GM23248 (cell line): ENCODE measurements around the gene STYXL2. TPM values are rescaled to one million over a fixed set of nuclear protein-coding genes. Genes with fewer than 3 reads are reported as not detected.

Source experiments
- DNase-seq: peaks from one replicate; pipeline ENCODE4 v3.0.0-alpha.2; 2015
- H2AFZ ChIP-seq: fragments of 200-600 bp; sonication (generic); 2 replicates; pipeline ENCODE4 v1.6.1; 2016; ENCODE audit warnings: antibody characterized with exemption
- H3F3A ChIP-seq: fragments of 200-600 bp; sonication (generic); 2 replicates; pipeline ENCODE4 v1.6.1; 2016; ENCODE audit warnings: mild to moderate bottlenecking, antibody characterized with exemption, mixed run types; ENCODE audit not compliant: insufficient read depth
- H3K27ac ChIP-seq: fragments of 200-600 bp; sonication (generic); 2 replicates; pipeline ENCODE4 v1.5.1; 2016; ENCODE audit warnings: mild to moderate bottlenecking
- H3K27me3 ChIP-seq: fragments of 200-600 bp; sonication (generic); replicated peaks from 2 replicates; pipeline ENCODE4 v1.6.1; 2016; ENCODE audit warnings: mild to moderate bottlenecking; ENCODE audit not compliant: insufficient read depth
- H3K36me3 ChIP-seq: fragments of 200-600 bp; sonication (generic); 2 replicates; pipeline ENCODE4 v1.6.1; 2016; ENCODE audit warnings: low read depth, mild to moderate bottlenecking
- H3K4me1 ChIP-seq: fragments of 200-600 bp; sonication (generic); 2 replicates; pipeline ENCODE4 v1.6.1; 2016; ENCODE audit warnings: mild to moderate bottlenecking; ENCODE audit not compliant: insufficient read depth
- H3K4me2 ChIP-seq: fragments of 200-600 bp; sonication (generic); one replicate; pipeline ENCODE4 v1.6.1; 2016; ENCODE audit warnings: mild to moderate bottlenecking; ENCODE audit not compliant: unreplicated experiment
- H3K4me3 ChIP-seq: fragments of 200-600 bp; sonication (generic); 2 replicates; pipeline ENCODE4 v1.5.1; 2016; ENCODE audit warnings: mild to moderate bottlenecking
- H3K79me2 ChIP-seq: fragments of 200-600 bp; sonication (generic); 2 replicates; pipeline ENCODE4 v1.6.1; 2016; ENCODE audit warnings: mild to moderate bottlenecking; ENCODE audit not compliant: insufficient read depth
- H3K9ac ChIP-seq: fragments of 200-600 bp; sonication (generic); 2 replicates; pipeline ENCODE4 v1.6.1; 2016; ENCODE audit warnings: mild to moderate bottlenecking
- H3K9me2 ChIP-seq: fragments of 200-600 bp; sonication (generic); 2 replicates; pipeline ENCODE4 v1.6.1; 2016; ENCODE audit warnings: mixed run types, mild to moderate bottlenecking, moderate library complexity; ENCODE audit not compliant: insufficient read depth
- H3K9me3 ChIP-seq: fragments of 200-600 bp; sonication (generic); one replicate; pipeline ENCODE4 v1.6.1; 2017; ENCODE audit warnings: low read depth
- H4K20me1 ChIP-seq: fragments of 200-600 bp; sonication (generic); 2 replicates; pipeline ENCODE4 v1.6.0; 2016; ENCODE audit not compliant: insufficient read depth
- EZH2 ChIP-seq: fragments of 200-600 bp; sonication (generic); IDR thresholded peaks from 2 replicates; pipeline ENCODE4 v1.6.1; 2018; ENCODE audit warnings: antibody characterized with exemption, mild to moderate bottlenecking; ENCODE audit not compliant: insufficient read depth, poor library complexity, severe bottlenecking
- EZH2phosphoT487 ChIP-seq: fragments of 200-600 bp; sonication (generic); IDR thresholded peaks from 2 replicates; pipeline ENCODE4 v1.6.1; 2018; ENCODE audit warnings: antibody characterized with exemption, moderate library complexity, mild to moderate bottlenecking, low read depth; ENCODE audit not compliant: insufficient read depth
- WGBS, 2 experiments: methylation state at CpG; one replicate each; pipeline ENCODE4 v1.1.6; 2015 to 2017; ENCODE audit warnings: low lambda C conversion rate in 2 of 2, low coverage in 1 of 2; ENCODE audit errors: missing lambda C conversion rate in 2 of 2; 5-methylcytosine and 5-hydroxymethylcytosine counted together
- in situ Hi-C: fragments of 300-500 bp; cut with MboI; formaldehyde crosslinking; loops from 2 replicates; pipeline ENCODE4 v1.15.0; 2020
- polyA plus RNA-seq: library from polyadenylated mRNA; unstranded; fragments of >200 nt; fragmentation: Nextera tagmentation; extraction: Ambion mirVana; gene quantifications from 2 replicates; pipeline ENCODE4 v1.2.1, GENCODE V29; 2016
- total RNA-seq: library from RNA; depleted of rRNA; stranded (reverse); fragments of >200 nt; shearing (Covaris generic); gene quantifications from 2 replicates; pipeline ENCODE4 v1.2.3, GENCODE V29; 2014

The STYXL2 gene
- total and polyA plus RNA-seq, 2 experiments from 2014 or later, result not detected

GRCh38 chr1:167071286-167071685 is 22.6 kb upstream of the STYXL2 start:
- no peak overlapping the region for H3K4me3 ChIP-seq
- H3K9ac ChIP-seq, result no peak overlapping the region
- in situ Hi-C loops, result no loop called here
- H3F3A ChIP-seq, result no peaks in the 10 kb centered on the region
- no peak for DNase-seq
- no peaks in the 10 kb centered on the region for H3K9me2 ChIP-seq
- no peak overlapping the region for H3K4me2 ChIP-seq
- no peak for TF ChIP-seq EZH2
- TF ChIP-seq EZH2phosphoT487, result no peak
- H3K9me3 ChIP-seq, result no peaks in the 10 kb centered on the region
- H3K27ac ChIP-seq, result no peak overlapping the region
- H3K79me2 ChIP-seq, result no peaks in the 10 kb centered on the region
- no peaks in the 10 kb centered on the region for H3K36me3 ChIP-seq
- no peaks in the 10 kb centered on the region; the same call in 1 of the 2 replicates for H3K27me3 ChIP-seq
- no peaks in the 10 kb centered on the region for H3K4me1 ChIP-seq
- no peak overlapping the region for H2AFZ ChIP-seq
- WGBS, 2 experiments, result 73 to 80% methylated on average over 8 of the region's 8 CpGs
- no peaks in the 10 kb centered on the region for H4K20me1 ChIP-seq

- DNase-seq, result no peak
- H2AFZ ChIP-seq, result no peak overlapping the region
- no peaks in the 10 kb centered on the region for H3K79me2 ChIP-seq
- H3K4me1 ChIP-seq, result no peaks in the 10 kb centered on the region
- no peaks in the 10 kb centered on the region for H3K9me2 ChIP-seq
- no peak for TF ChIP-seq EZH2
- no peak for TF ChIP-seq EZH2phosphoT487
- WGBS, 2 experiments, result 59 to 61% methylated on average over 8 of the region's 8 CpGs
- no peaks in the 10 kb centered on the region for H3F3A ChIP-seq
- H3K4me3 ChIP-seq, result no peak overlapping the region
- H3K36me3 ChIP-seq, result no peaks in the 10 kb centered on the region
- no peaks in the 10 kb centered on the region for H4K20me1 ChIP-seq
- no peak overlapping the region for H3K9ac ChIP-seq
- in situ Hi-C loops, result loop anchor here (25.0 kb wide), 1 partner anchor 611 kb away; no protein-coding TSS in a partner anchor
- peaks cover 11% of the 10 kb centered on the region; the same call in 1 of the 2 replicates for H3K27me3 ChIP-seq
- no peak overlapping the region for H3K4me2 ChIP-seq
- H3K9me3 ChIP-seq, result no peaks in the 10 kb centered on the region
- H3K27ac ChIP-seq, result no peak overlapping the region
Observed at GRCh38 chr1:167076136-167076710, 17.7 kb upstream of the STYXL2 start.

- Histone ChIP-seq H3K4me1 (no peaks in the 10 kb centered on the region), H3K27ac (no peak overlapping the region), H3K9me3 (no peaks in the 10 kb centered on the region), H4K20me1 (no peaks in the 10 kb centered on the region), H2AFZ (no peak overlapping the region), H3K36me3 (no peaks in the 10 kb centered on the region), H3K4me3 (no peak overlapping the region), H3K9ac (no peak overlapping the region), H3K4me2 (no peak overlapping the region), H3K9me2 (no peaks in the 10 kb centered on the region), H3K27me3 (peaks cover 19% of the 10 kb centered on the region), H3F3A (no peaks in the 10 kb centered on the region), H3K79me2 (no peaks in the 10 kb centered on the region)
- no peak for DNase-seq
- in situ Hi-C loops, result loop anchor here (25.0 kb wide), 1 partner anchor 610 kb away; no protein-coding TSS in a partner anchor
- WGBS, 2 experiments, result 35 to 49% methylated on average over 3 of the region's 3 CpGs
- no peak for TF ChIP-seq EZH2
- TF ChIP-seq EZH2phosphoT487, result no peak
Observed at GRCh38 chr1:167077128-167077867, 16.6 kb upstream of the STYXL2 start.

- H3K4me2 ChIP-seq, result no peak overlapping the region
- DNase-seq, result no peak
- no peak overlapping the region for H2AFZ ChIP-seq
- H3K4me3 ChIP-seq, result no peak overlapping the region
- no peaks in the 10 kb centered on the region for H3K79me2 ChIP-seq
- H3K27me3 ChIP-seq, result peaks cover 21% of the 10 kb centered on the region
- H3K9me3 ChIP-seq, result no peaks in the 10 kb centered on the region
- no peak overlapping the region for H3K27ac ChIP-seq
- no peaks in the 10 kb centered on the region for H4K20me1 ChIP-seq
- no peaks in the 10 kb centered on the region for H3K4me1 ChIP-seq
- H3K9me2 ChIP-seq, result no peaks in the 10 kb centered on the region
- no peak for TF ChIP-seq EZH2
- no peak for TF ChIP-seq EZH2phosphoT487
- no peak overlapping the region for H3K9ac ChIP-seq
- in situ Hi-C loops, result loop anchor here (25.0 kb wide), 1 partner anchor 609 kb away; no protein-coding TSS in a partner anchor
- no peaks in the 10 kb centered on the region for H3K36me3 ChIP-seq
- H3F3A ChIP-seq, result no peaks in the 10 kb centered on the region
Observed at GRCh38 chr1:167077868-167078210, 16.0 kb upstream of the STYXL2 start.
